ENCODE measurements around the gene MAU2.
A peak's percentile ranks its signal among the peaks of the same experiment; 100 is the strongest.

MAU2 gene, protein sequence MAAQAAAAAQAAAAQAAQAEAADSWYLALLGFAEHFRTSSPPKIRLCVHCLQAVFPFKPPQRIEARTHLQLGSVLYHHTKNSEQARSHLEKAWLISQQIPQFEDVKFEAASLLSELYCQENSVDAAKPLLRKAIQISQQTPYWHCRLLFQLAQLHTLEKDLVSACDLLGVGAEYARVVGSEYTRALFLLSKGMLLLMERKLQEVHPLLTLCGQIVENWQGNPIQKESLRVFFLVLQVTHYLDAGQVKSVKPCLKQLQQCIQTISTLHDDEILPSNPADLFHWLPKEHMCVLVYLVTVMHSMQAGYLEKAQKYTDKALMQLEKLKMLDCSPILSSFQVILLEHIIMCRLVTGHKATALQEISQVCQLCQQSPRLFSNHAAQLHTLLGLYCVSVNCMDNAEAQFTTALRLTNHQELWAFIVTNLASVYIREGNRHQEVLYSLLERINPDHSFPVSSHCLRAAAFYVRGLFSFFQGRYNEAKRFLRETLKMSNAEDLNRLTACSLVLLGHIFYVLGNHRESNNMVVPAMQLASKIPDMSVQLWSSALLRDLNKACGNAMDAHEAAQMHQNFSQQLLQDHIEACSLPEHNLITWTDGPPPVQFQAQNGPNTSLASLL

DNA sequence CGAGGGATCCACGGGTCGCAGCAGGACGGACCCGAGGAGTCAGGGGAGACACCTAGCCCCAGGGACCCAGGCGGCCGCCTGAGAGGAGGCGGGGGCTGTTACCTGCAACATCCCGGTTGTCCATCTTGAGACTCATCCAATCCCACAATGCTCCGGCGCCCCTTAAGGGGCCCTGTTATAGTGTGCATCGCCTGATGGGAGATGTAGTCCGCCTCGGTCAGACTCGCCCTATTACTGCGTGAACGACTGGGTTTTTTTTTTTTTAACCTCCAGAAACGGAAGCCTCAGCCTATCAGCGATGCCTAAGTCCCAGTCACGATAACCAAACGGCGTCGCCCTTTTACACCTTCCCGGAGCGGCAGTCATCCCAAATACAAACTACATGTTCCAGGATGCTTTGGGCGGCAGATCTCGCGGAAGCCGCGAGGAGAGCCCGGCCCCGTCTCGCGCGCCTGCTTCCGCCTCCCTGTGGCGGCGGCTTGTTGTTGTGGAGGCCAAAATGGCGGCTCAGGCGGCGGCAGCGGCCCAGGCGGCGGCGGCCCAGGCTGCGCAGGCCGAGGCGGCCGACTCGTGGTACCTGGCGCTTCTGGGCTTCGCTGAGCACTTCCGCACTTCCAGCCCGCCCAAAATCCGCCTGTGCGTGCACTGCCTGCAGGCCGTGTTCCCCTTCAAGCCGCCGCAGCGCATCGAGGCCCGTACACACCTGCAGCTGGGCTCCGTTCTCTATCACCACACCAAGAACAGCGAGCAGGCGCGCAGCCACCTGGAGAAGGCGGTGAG is at the start of gene MAU2, which contains the start of gene SUGP1:
MAU2 (plus strand) TSS at position 469 of the 780 bp plus-strand sequence; CDS start at position 500, 31 bp downstream.
SUGP1 (minus strand) TSS at position 149 of the 780 bp plus-strand sequence; CDS start at position 136, 13 bp downstream.
- no peak for TF ChIP-seq ZNF274 (IDR thresholded peaks at IDR 0.05; ENCODE audit: low read depth, low read length)
- H3K4me3 ChIP-seq (ENCODE audit: low read length) = peak within 1 kb of the TSS; percentile 74

- no peak overlapping the region for H3K4me3 ChIP-seq (ENCODE audit: low read length)
- no peak for TF ChIP-seq ZNF274 (IDR thresholded peaks at IDR 0.05; ENCODE audit: low read depth, low read length)
Observed at GRCh38 chr19:19271828-19272599, 48.6 kb upstream of the MAU2 start.

GRCh38 chr19:19274146-19274545 is 46.5 kb upstream of the MAU2 start:
- TF ChIP-seq ZNF274 (IDR thresholded peaks at IDR 0.05; ENCODE audit: low read depth, low read length) = no peak
- H3K4me3 ChIP-seq (ENCODE audit: low read length) = no peak overlapping the region

DNA sequence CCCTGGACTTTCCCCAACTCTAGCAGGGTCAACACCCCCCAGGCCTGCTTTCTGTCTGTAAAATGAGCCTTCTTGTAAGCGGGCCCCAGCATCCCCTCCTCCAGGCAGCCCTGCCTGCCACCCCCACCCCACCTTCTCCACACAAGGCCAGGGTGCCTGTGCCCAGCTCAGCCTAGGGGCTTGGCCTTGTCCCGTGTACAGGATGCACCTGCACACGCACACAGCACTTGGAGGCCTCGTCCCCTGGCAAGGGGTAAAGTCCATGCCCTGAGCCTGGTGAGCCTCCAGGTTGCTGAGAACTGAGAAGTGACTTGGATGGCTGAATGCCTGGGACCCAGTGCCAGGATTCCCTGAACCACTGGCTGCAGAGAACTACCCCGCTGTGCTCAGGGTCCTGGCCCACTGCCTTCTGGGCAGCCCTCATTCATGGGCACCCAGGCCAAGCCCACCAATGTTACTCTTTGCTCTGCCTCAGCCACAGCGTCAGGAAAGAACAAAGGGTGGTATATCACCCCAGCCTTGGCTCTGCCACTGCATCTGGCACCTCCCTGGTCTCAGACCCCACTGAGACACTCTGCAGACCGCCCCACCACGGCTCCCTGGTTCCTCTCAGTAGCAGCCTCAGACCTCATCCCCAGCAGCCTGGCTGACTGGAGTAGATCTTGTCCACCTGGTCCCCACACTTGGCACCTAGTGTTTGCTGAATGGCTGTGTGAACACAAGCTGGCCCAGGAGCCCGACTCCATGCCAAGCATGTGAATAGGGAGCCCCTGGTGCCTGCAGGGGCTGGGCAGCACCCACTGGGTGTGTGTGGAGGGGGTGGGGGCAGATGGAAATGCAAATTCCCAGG is 45.7 kb upstream of the MAU2 start:
- no peak overlapping the region for H3K4me3 ChIP-seq (ENCODE audit: low read length)
- no peak for TF ChIP-seq ZNF274 (IDR thresholded peaks at IDR 0.05; ENCODE audit: low read depth, low read length)

DNA sequence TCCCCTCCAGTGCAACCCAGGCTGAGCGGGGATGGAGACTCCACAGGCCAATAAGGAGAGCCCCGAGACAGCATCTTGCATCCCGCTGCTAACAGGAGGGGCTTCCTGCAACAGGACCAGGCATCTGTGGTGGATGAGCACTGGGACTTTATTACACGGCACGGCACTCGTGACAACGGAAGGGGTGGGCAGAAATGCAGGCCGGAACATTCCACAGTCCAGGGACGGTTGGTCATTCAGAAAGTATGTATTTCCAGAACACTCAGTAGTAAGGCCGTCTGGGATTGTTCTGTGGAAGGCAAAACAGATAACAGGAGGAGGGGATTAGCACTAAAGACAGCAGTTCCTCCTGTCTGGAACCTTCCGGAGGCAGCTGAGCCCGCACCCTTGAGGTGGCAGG is 44.2 kb upstream of the MAU2 start:
- no peak for TF ChIP-seq ZNF274 (IDR thresholded peaks at IDR 0.05; ENCODE audit: low read depth, low read length)
- no peak overlapping the region for H3K4me3 ChIP-seq (ENCODE audit: low read length)

DNA sequence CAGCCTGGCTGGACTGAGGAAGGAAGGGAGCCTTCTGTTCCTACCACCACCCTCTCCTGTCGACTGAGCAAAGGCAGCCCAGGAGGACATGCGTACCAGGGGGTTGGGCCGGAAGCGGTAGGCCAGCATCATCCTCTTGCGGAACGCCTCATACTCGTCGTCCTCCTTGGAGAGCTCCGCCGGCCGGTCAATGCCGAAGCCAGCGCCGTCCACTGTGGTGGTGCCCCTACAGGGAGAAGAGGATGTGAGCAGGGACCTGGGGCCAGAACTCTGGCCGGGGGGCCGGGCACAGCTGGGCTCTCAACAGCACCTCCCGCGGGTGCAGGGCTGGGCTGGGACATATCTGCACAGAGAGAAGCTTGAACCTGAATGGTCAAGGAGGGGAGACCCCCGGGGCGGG is 43.8 kb upstream of the MAU2 start:
- H3K4me3 ChIP-seq (ENCODE audit: low read length) = no peak overlapping the region
- TF ChIP-seq ZNF274 (IDR thresholded peaks at IDR 0.05; ENCODE audit: low read depth, low read length) = no peak

DNA sequence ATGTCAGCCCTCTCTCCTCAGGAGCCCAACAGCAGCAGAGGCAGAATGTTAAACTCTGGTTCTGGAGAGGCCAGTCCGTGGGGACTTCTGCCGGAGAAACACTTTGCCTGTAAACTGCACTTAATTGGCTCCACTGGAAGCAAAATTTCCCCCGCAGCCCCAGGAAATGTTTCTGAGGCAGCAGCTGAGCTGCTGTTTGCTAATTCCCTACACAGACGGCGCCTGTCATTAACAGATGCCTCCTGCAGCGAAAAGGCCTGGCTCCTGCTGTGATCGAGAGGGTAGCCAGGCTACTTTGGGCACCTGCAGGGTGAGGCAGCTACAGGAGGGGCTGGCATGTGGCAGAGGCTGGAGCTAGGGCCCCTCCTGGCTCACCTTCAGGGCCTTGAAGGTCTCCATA is 42.3 kb upstream of the MAU2 start:
- no peak overlapping the region for H3K4me3 ChIP-seq (ENCODE audit: low read length)
- no peak for TF ChIP-seq ZNF274 (IDR thresholded peaks at IDR 0.05; ENCODE audit: low read depth, low read length)

DNA sequence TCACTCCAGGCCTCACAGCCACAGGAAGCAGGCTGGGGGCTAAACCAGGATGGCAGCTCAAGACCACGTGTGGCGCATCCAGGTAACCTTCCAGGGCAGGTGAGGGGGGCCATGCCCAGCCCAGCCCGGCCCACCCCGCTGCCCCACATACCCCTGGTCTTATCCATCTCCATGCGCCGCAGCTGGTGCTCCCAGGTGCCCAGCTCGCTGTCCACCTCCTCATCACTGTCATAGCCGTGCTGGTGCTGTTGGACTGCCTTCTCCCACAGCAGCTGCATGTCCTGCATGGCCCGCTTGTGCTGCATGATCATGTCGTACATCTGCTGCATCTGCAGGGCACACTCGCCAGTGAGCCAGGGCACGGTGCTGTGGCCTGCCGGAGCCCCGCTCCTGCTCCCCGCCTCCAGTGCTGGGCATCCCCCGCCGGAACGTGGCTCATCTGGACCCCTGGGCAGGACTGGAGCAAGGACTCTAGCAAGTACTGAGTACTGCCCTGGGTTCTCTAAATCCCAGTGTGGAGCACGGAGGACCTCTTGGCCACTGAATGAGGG is 41.5 kb upstream of the MAU2 start:
- H3K4me3 ChIP-seq (ENCODE audit: low read length) = no peak overlapping the region
- no peak for TF ChIP-seq ZNF274 (IDR thresholded peaks at IDR 0.05; ENCODE audit: low read depth, low read length)

GRCh38 chr19:19279853-19280252 is 40.8 kb upstream of the MAU2 start:
- no peak for TF ChIP-seq ZNF274 (IDR thresholded peaks at IDR 0.05; ENCODE audit: low read depth, low read length)
- no peak overlapping the region for H3K4me3 ChIP-seq (ENCODE audit: low read length)

GRCh38 chr19:19280561-19280960 is 40.1 kb upstream of the MAU2 start:
- no peak for TF ChIP-seq ZNF274 (IDR thresholded peaks at IDR 0.05; ENCODE audit: low read depth, low read length)
- H3K4me3 ChIP-seq (ENCODE audit: low read length) = no peak overlapping the region

DNA sequence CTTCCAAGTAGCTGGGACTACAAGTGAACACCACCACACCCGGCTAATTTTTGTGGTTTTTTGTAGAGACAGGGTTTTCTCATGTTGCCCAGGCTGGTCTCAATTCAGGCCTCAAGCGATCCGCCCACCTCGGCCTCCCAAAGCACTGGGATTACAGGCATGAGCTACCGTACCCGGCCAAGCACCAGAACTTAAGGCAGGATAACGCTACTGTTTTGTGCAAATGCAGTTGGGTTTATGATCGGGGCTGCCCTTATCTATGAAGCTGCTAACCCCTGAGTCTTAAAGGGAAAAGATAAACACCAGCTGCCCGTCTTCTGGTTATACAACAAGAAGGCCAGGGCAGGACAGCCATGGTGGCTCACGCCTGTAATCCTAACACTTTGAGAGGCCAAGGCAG is 34.9 kb upstream of the MAU2 start:
- H3K4me3 ChIP-seq (ENCODE audit: low read length) = no peak overlapping the region
- TF ChIP-seq ZNF274 (IDR thresholded peaks at IDR 0.05; ENCODE audit: low read depth, low read length) = no peak

- no peak for TF ChIP-seq ZNF274 (IDR thresholded peaks at IDR 0.05; ENCODE audit: low read depth, low read length)
- H3K4me3 ChIP-seq (ENCODE audit: low read length) = no peak overlapping the region
Observed at GRCh38 chr19:19292607-19293006, 28.0 kb upstream of the MAU2 start.

- no peak overlapping the region for H3K4me3 ChIP-seq (ENCODE audit: low read length)
- no peak for TF ChIP-seq ZNF274 (IDR thresholded peaks at IDR 0.05; ENCODE audit: low read depth, low read length)
Observed at GRCh38 chr19:19294914-19295313, 25.7 kb upstream of the MAU2 start.

All from GM08714 (cell line).